ENCODE data around the gene ZNF532.
"Not testable (repeated sequence)": the region's sequence is repeated elsewhere in the genome, so short reads cannot be mapped to it uniquely, and the experiment has no call there.

The ZNF532 gene

GRCh38 chr18:59011786-59012185 is 147.1 kb downstream of the ZNF532 start:
- no peak for DNase-seq

- DNase-seq = no peak
Observed at GRCh38 chr18:59012815-59013705, 148.4 kb downstream of the ZNF532 start.

- no peak for DNase-seq
Observed at GRCh38 chr18:59013744-59014143, 149.1 kb downstream of the ZNF532 start.

GRCh38 chr18:59015531-59016152 is 151.0 kb downstream of the ZNF532 start:
- no peak for DNase-seq

- DNase-seq = no peak
Observed at GRCh38 chr18:59021500-59021899, 156.8 kb downstream of the ZNF532 start.

GRCh38 chr18:59022167-59022945 is 157.7 kb downstream of the ZNF532 start:
- no peak for DNase-seq

- no peak for DNase-seq
Observed at GRCh38 chr18:59024829-59025228, 160.2 kb downstream of the ZNF532 start.

GRCh38 chr18:59025532-59025931 is 160.9 kb downstream of the ZNF532 start:
- DNase-seq = not testable (repeated sequence)

GRCh38 chr18:59026364-59026763 is 161.7 kb downstream of the ZNF532 start:
- DNase-seq = no peak

GRCh38 chr18:59026831-59027410 is 162.2 kb downstream of the ZNF532 start:
- no peak for DNase-seq

- DNase-seq = no peak
Observed at GRCh38 chr18:59029663-59030429, 165.2 kb downstream of the ZNF532 start.

- DNase-seq = no peak
Observed at GRCh38 chr18:59032308-59032707, 167.6 kb downstream of the ZNF532 start.

- no peak for DNase-seq
Observed at GRCh38 chr18:59033359-59033758, 168.7 kb downstream of the ZNF532 start.

GRCh38 chr18:59033974-59034373 is 169.3 kb downstream of the ZNF532 start:
- DNase-seq = no peak

- no peak for DNase-seq
Observed at GRCh38 chr18:59035591-59035990, 170.9 kb downstream of the ZNF532 start.
